Fibroblast of lung (primary cell): ENCODE results near the gene RDH16. TPM values are rescaled to one million over a fixed set of nuclear protein-coding genes. Genes with fewer than 3 reads are reported as not detected.
"Not testable (repeated sequence)": the region's sequence is repeated elsewhere in the genome, so short reads cannot be mapped to it uniquely, and the experiment has no call there.

Experiments used
- DNase-seq, 2 donors: peaks; one replicate each; pipeline versions ENCODE4 v3.0.0 to v3.0.0-alpha.2; 2010; ENCODE audit warnings: low read depth in 2 of 2
- H2AFZ ChIP-seq: 2 replicates; pipeline ENCODE4 v1.5.1; 2012; ENCODE audit warnings: low read length, control low read depth, inconsistent platforms
- H3K27ac ChIP-seq: 2 replicates; pipeline ENCODE4 v1.5.1; 2011; ENCODE audit warnings: low read length, control low read depth; ENCODE audit not compliant: insufficient read depth
- H3K27me3 ChIP-seq: 2 replicates; pipeline ENCODE4 v1.5.1; 2011; ENCODE audit warnings: mild to moderate bottlenecking, low read length; ENCODE audit not compliant: control insufficient read depth, insufficient read depth
- H3K36me3 ChIP-seq: 2 replicates; pipeline ENCODE4 v1.5.1; 2011; ENCODE audit warnings: low read length; ENCODE audit not compliant: control insufficient read depth, insufficient read depth
- H3K4me1 ChIP-seq: 2 replicates; pipeline ENCODE4 v1.5.1; 2011; ENCODE audit warnings: low read length; ENCODE audit not compliant: control insufficient read depth, insufficient read depth; ENCODE audit errors: extremely low read depth
- H3K4me2 ChIP-seq: 2 replicates; pipeline ENCODE4 v1.5.1; 2011; ENCODE audit warnings: low read length, control low read depth; ENCODE audit not compliant: insufficient read depth; ENCODE audit errors: extremely low read depth
- H3K4me3 ChIP-seq, 4 experiments: fragments of 200-600 bp in 1 of 4; sonication (generic) in 1 of 4; replicated peaks in 1 of 4; 2 replicates each; pipeline ENCODE4 v1.5.1; 2011 to 2016; ENCODE audit warnings: low read length in 4 of 4, low read depth in 3 of 4, mild to moderate bottlenecking in 3 of 4, control low read depth in 2 of 4, inconsistent platforms in 1 of 4, mixed read lengths in 1 of 4; ENCODE audit not compliant: insufficient read depth in 1 of 4; ENCODE audit errors: control extremely low read depth in 1 of 4
- H3K79me2 ChIP-seq: 2 replicates; pipeline ENCODE4 v1.5.1; 2012; ENCODE audit warnings: mild to moderate bottlenecking, low read length, inconsistent platforms; ENCODE audit not compliant: control insufficient read depth, insufficient read depth
- H3K9ac ChIP-seq: 2 replicates; pipeline ENCODE4 v1.5.1; 2011; ENCODE audit warnings: mild to moderate bottlenecking, low read length, control low read depth; ENCODE audit not compliant: insufficient read depth
- H3K9me3 ChIP-seq: 2 replicates; pipeline ENCODE4 v1.5.1; 2012; ENCODE audit warnings: low read depth, low read length; ENCODE audit not compliant: control insufficient read depth, insufficient read depth
- H4K20me1 ChIP-seq: 2 replicates; pipeline ENCODE4 v1.5.1; 2011; ENCODE audit warnings: low read length; ENCODE audit not compliant: control insufficient read depth, insufficient read depth; ENCODE audit errors: extremely low read depth
- EZH2 ChIP-seq: IDR thresholded peaks from 2 replicates; pipeline ENCODE4 v1.5.1; 2012; ENCODE audit warnings: low read length, control low read depth, mild to moderate bottlenecking; ENCODE audit errors: missing control alignments
- polyA plus RNA-seq, 2 donors: library from polyadenylated mRNA; depleted of rRNA in 1 of 2; stranded (reverse) in 1 of 2; unstranded in 1 of 2; fragments of >200 nt; gene quantifications; 2 replicates each; pipeline ENCODE4 v1.2.1, GENCODE V29; 2011 to 2012; ENCODE audit warnings: missing spikeins in 1 of 2
- total RNA-seq: library from RNA; depleted of rRNA; stranded (reverse); fragments of >200 nt; gene quantifications from 2 replicates; pipeline ENCODE4 v1.2.1, GENCODE V29; 2014
- TF ChIP-seq, protein P1 (sequence below), 2 donors: IDR thresholded peaks in 1 of 2; conservative IDR thresholded peaks in 1 of 2; 1 replicate in 1 of 2; 2 replicates in 1 of 2; pipeline ENCODE4 v1.5.1; 2011 to 2012; ENCODE audit warnings: low read length in 2 of 2, control low read depth in 1 of 2, inconsistent platforms in 1 of 2, low read depth in 1 of 2, mild to moderate bottlenecking in 1 of 2

RDH16 gene
- total and polyA plus RNA-seq, 2 donors (not counting 1 experiment from before 2014, with no cell fraction given) = 0.17 TPM; not detected in 1

DNA sequence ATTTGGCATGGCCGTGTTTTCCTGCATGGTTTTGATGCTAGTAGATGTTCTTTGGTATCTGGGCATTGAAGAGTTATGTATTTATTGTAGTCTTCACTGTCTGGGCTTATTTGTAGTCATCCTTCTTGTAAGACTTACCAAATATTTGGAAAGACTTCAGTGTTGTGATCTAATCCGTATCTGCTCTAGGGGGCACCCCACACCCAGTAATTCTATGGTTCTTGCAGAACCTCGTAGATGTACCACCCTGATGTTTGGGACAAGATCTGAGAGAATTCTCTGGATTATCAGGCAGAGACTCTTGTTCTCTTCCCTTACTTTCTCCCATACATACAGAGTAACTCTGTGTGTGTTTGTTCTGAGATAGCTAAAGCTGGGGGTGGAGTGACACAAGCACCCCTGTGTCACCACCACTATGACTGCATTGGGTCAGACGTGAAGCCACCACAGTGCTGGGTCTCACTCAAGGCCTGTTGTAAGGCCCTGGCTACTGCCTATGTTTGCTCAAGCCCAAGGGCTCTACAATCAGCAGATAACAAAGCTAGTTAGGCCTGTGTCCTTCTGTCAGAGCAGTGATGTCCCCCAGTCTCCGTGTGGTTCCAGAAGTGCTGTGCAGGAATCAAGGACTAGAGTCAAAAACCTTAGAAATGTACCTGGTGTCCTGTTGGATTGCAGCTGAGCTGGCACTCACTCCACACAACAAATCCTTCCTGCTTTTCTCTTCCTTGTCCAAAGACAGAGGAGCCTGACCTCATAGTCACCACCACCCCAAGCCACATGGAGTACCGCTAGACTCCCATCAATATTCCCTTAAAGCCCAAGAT is 9.6 kb downstream of the RDH16 start:
- Histone ChIP-seq H3K4me1 (no peaks in the 10 kb centered on the region), H3K36me3 (no peaks in the 10 kb centered on the region), H3K27me3 (no peaks in the 10 kb centered on the region), H3K4me3 (no peak overlapping the region), H2AFZ (no peak overlapping the region), H3K4me2 (no peak overlapping the region), H3K9ac (no peak overlapping the region), H4K20me1 (no peaks in the 10 kb centered on the region), H3K27ac (no peak overlapping the region), H3K79me2 (no peaks in the 10 kb centered on the region), H3K9me3 (no peaks in the 10 kb centered on the region)
- TF ChIP-seq, protein P1, sequence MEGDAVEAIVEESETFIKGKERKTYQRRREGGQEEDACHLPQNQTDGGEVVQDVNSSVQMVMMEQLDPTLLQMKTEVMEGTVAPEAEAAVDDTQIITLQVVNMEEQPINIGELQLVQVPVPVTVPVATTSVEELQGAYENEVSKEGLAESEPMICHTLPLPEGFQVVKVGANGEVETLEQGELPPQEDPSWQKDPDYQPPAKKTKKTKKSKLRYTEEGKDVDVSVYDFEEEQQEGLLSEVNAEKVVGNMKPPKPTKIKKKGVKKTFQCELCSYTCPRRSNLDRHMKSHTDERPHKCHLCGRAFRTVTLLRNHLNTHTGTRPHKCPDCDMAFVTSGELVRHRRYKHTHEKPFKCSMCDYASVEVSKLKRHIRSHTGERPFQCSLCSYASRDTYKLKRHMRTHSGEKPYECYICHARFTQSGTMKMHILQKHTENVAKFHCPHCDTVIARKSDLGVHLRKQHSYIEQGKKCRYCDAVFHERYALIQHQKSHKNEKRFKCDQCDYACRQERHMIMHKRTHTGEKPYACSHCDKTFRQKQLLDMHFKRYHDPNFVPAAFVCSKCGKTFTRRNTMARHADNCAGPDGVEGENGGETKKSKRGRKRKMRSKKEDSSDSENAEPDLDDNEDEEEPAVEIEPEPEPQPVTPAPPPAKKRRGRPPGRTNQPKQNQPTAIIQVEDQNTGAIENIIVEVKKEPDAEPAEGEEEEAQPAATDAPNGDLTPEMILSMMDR (conservative IDR thresholded peaks at IDR 0.05 in 1 of 2, IDR thresholded peaks at IDR 0.05 in 1 of 2; ENCODE audit: low read depth in 1 of 2, low read length in 2 of 2) = no peak
- DNase-seq = peak in 1 of 2 donors; percentile 2

- H4K20me1 ChIP-seq = no peaks in the 10 kb centered on the region
- H3K27me3 ChIP-seq = no peaks in the 10 kb centered on the region
- H3K79me2 ChIP-seq = no peaks in the 10 kb centered on the region
- no peak overlapping the region for H3K9ac ChIP-seq
- no peak for DNase-seq
- no peaks in the 10 kb centered on the region for H3K9me3 ChIP-seq
- H3K4me2 ChIP-seq = no peak overlapping the region
- no peaks in the 10 kb centered on the region for H3K36me3 ChIP-seq
- TF ChIP-seq EZH2 = no peak
- TF ChIP-seq, protein P1 (conservative IDR thresholded peaks at IDR 0.05 in 1 of 2, IDR thresholded peaks at IDR 0.05 in 1 of 2; ENCODE audit: low read depth in 1 of 2, low read length in 2 of 2) = no peak
- no peak overlapping the region for H2AFZ ChIP-seq
- peaks cover 2% of the 10 kb centered on the region for H3K4me1 ChIP-seq
- H3K27ac ChIP-seq = no peak overlapping the region
- no peak overlapping the region for H3K4me3 ChIP-seq
Measured at GRCh38 chr12:56943878-56944277, 13.5 kb downstream of the RDH16 start.

DNA sequence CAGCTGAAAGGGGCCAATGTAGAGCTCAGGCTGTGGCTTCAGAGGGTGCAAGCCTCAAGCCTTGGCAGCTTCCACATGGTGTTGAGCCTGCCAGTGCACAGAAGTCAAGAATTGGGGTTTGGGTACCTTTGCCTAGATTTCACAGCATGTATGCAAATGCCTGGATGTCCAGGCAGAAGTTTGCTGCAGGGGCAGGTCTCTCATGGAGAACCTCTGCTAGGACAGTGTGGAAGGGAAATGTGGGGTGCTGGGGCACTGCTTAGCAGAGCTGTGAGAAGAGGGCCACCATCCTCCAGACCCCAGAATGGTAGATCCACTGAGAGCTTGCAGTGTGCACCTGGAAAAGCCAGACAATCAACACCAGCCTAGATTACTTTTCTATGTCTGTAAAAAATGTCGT is 14.0 kb downstream of the RDH16 start:
- H2AFZ ChIP-seq = not testable (repeated sequence)

More for the DNA sequence above, 14.0 kb downstream of the RDH16 start:
- not testable (repeated sequence) for H3K79me2 ChIP-seq, H3K36me3 ChIP-seq, H3K4me1 ChIP-seq, H3K27me3 ChIP-seq, H3K4me3 ChIP-seq, H3K27ac ChIP-seq, H4K20me1 ChIP-seq, DNase-seq, H3K4me2 ChIP-seq, H3K9ac ChIP-seq, H3K9me3 ChIP-seq
